Pons (tissue), 1 donor: ENCODE measurements around the gene A3GALT2.

Source experiments
- DNase-seq: peaks from one replicate; pipeline ENCODE4 v3.0.0-alpha.2; 2016; ENCODE audit warnings: low spot score

A3GALT2 gene

DNA sequence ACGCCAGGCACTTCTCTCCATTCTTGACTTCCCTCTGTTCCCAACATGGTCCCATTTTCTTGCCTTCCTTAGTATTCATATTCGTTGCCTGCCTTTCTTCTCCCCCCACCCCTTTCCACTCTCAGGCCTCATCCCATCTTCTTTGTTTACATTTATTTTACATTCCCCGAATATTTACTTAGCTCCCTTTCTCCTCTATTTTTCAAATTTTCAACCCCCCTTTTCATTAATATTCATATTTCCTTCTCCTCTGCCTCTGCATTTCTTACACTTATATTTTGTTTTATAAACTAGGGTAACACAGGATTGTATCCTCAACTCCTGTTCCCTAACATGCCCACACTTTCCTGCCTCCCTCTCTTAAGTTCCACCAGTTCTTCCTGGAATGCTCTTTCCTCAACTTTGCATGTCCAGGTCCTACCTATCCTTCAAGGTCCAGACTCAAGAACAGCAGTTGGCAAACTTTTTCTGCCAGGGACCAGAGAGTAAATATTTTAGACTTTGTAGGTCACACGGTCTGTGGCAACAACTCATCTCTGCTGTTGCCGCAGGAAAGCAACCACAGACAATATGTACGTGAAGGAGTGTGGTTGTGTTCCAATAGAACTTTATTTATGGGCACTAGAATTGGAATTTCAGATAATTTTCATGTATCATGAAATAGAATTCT, 29.8 kb upstream of the A3GALT2 start:
- no peak for DNase-seq

GRCh38 chr1:33349778-33350610, 29.1 kb upstream of the A3GALT2 start:
- DNase-seq, result peak; percentile 82

- no peak for DNase-seq
Observed at GRCh38 chr1:33349081-33349759, 28.3 kb upstream of the A3GALT2 start.

DNA sequence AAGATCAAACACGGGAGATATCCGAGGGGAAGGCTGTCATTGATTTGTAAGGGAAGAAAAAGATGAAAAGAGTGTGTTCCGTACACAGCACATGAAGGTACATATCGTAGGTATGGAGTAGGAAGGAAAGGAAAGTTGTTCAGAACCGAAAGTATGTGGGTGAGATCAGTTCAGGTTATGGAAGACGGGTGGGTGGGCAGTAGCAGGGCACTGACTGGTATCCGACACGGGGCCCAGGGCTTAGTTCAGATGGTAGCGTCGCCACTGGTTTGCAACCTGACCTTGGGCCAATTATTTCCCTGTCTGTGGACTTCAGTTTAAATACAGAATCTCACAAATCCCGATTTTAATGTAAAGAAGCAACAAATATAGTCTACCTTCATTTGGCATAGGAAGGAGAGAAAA, 27.8 kb upstream of the A3GALT2 start:
- no peak for DNase-seq

- no peak for DNase-seq
Observed at GRCh38 chr1:33348194-33348593, 27.3 kb upstream of the A3GALT2 start.

- no peak for DNase-seq
Observed at GRCh38 chr1:33347650-33347992, 26.7 kb upstream of the A3GALT2 start.

GRCh38 chr1:33346927-33347649, 26.2 kb upstream of the A3GALT2 start:
- DNase-seq, result no peak

- no peak for DNase-seq
Observed at GRCh38 chr1:33346533-33346926, 25.6 kb upstream of the A3GALT2 start.

- no peak for DNase-seq
Observed at GRCh38 chr1:33344896-33345560, 24.1 kb upstream of the A3GALT2 start.

GRCh38 chr1:33343539-33343938, 22.6 kb upstream of the A3GALT2 start:
- no peak for DNase-seq

DNA sequence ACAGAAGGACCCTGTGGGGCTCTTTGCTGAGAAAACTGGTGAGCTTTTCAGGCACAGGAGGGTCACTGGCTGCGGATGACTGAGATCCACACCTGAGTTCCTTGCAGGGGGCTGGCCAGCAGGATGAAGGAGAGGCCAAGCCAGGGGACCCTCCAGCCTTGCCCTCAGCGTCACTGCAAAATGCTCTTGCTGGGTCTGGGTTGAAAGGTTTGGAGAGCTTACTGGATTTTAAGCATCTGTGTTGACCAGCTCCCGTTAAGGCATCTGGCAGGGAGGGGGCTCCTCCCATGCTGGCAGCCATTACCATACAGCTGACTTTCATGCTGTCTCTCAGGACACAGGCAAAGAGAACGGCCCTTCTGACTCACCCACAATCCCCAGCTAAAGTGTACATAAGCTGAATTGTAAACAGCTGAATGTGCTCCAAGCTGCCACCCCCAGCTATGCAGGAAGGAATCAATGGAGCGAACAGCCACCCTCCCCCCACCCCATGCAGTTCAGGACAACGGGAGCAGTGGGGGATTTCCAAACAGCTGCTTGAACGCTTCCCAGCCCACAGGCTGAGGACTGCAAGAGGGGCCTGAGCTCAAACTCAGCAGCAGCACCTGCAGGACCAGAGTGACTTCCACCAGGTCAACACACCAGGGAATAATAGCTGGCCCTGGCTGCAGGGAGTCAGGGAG, 21.3 kb upstream of the A3GALT2 start:
- DNase-seq, result peak; percentile 94

- no peak for DNase-seq
Observed at GRCh38 chr1:33341190-33341589, 20.3 kb upstream of the A3GALT2 start.

- DNase-seq, result no peak
Observed at GRCh38 chr1:33339413-33339812, 18.5 kb upstream of the A3GALT2 start.

DNA sequence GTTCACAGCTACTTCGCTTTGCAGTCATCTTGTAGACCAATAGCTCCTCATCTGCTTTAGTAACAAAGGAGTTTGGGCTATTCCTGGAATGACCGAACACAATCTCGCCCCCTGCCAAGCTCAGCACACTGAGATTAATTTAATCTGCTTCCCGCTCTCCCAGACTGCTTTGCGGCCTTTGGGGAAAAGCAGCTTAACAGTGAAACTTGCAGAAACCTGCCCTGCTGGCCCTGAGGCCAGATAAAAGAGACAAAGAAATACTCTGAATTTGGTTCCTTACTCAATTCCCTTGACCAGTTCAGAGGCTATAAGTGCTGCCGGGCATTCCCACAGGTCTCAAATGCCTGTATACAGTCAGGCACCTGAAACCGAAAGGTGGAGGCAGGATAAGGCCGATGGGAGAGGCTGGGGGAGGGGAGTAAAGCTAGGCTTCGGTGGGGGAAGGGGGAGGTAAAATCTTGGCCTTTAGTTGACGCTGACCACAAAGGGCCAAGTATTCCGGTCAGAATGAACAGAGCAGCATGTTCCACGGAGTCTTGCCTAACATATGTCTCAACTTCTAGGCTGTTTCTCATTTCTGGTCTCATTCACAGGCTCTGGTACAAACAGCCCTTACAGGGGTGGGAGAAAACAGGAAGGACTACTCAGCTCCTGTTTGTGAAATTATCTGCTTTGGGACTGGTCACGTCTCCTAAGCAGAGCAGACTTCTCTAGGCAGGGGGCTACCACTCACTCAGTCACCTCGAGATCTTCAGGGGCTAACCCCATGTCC, 17.7 kb upstream of the A3GALT2 start:
- peak; percentile 83 for DNase-seq

DNA sequence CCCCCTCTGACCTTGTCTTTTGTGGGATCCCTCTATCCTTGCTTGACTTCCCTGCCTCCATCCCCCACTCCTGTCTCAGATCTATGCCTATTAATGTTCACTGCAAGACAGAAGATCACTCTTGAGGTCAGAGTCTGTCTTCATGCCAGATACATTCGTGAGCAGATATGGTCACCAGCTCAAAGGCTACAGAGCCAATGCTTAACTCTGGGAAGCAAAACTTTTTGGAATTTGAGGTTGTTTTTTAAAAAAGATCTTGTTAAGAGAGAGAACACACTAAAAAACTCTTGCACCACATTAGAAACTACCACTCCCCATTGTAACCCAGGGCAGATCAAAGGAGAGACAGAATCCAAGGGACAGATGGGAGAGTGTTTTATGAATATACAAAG, 17.1 kb upstream of the A3GALT2 start:
- DNase-seq, result no peak

DNA sequence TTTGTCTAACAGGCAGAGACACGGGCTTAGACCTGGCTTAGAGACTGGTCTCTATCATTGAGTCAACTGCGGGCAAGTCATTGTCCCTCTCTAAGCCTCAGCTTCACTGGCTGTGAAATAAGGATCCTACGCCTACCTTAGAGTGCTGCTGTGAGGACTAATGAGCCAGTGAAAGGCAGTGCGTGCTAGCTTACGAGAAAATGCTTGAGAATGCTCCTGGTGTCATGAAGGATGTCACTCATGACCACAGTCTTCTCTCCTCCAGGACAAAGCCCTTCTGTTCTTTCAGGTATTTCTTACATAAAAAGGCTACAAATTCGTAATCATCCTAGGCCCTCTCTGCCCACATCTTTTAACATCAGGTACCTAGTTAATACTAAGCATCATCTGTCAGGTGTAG, 16.5 kb upstream of the A3GALT2 start:
- DNase-seq, result no peak

GRCh38 chr1:33336580-33336979, 15.7 kb upstream of the A3GALT2 start:
- DNase-seq, result no peak

DNA sequence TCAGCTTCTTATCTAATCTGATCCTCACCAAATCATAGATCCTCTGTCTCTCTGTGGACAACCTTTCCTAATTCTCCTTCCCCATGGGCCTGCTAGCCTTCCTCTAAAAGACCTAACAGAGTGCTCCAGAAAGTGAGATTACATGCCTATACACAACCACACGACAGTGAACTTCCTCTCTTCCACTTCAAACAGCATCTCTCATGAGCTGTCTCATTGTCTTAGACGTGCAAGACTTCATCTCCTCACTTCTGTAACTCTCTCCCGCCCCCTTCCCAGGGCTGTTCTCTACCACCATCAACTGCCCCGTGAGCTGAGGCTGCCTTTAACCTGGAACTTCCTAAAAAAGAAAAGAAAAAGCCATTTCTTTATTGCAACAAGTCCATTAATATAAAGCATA, 14.1 kb upstream of the A3GALT2 start:
- DNase-seq, result peak; percentile 70

- DNase-seq, result no peak
Observed at GRCh38 chr1:33334081-33334552, 13.2 kb upstream of the A3GALT2 start.

- DNase-seq, result no peak
Observed at GRCh38 chr1:33332881-33333280, 12.0 kb upstream of the A3GALT2 start.
